DND-41 (cell line): ENCODE measurements around the gene TRPM3.

Experiments
- ATAC-seq: fragments of 200-7000 bp; cut with Tn5 transposase; 3 replicates; pipeline ENCODE4 v1.9.1; 2021; ENCODE audit warnings: low read depth; ENCODE audit not compliant: insufficient read depth
- DNase-seq: peaks from one replicate; pipeline ENCODE4 v3.0.0-alpha.2; 2020
- H2AFZ ChIP-seq: 2 replicates; pipeline ENCODE4 v1.6.0; 2012; ENCODE audit warnings: low read depth, low read length
- H3K27ac ChIP-seq: 2 replicates; pipeline ENCODE4 v1.5.1; 2012; ENCODE audit warnings: low read length, inconsistent platforms
- H3K27me3 ChIP-seq: fragments of 200-600 bp; sonication (generic); 2 replicates; pipeline ENCODE4 v1.6.0; 2012; ENCODE audit warnings: low read length, mild to moderate bottlenecking, inconsistent platforms; ENCODE audit not compliant: insufficient read depth, poor library complexity
- H3K36me3 ChIP-seq: 2 replicates; pipeline ENCODE4 v1.5.1; 2012; ENCODE audit warnings: low read length, inconsistent platforms; ENCODE audit not compliant: insufficient read depth
- H3K4me1 ChIP-seq: 2 replicates; pipeline ENCODE4 v1.5.1; 2012; ENCODE audit warnings: mild to moderate bottlenecking, low read length; ENCODE audit not compliant: insufficient read depth
- H3K4me2 ChIP-seq: 2 replicates; pipeline ENCODE4 v1.6.0; 2012; ENCODE audit warnings: mild to moderate bottlenecking, moderate library complexity, low read length, inconsistent platforms; ENCODE audit not compliant: insufficient read depth
- H3K4me3 ChIP-seq, 2 experiments: fragments of 200-600 bp in 1 of 2; shearing (Covaris generic) in 1 of 2; 2 replicates each; pipeline ENCODE4 v1.5.1; 2012 to 2016; ENCODE audit warnings: inconsistent platforms in 2 of 2, low read length in 2 of 2, mild to moderate bottlenecking in 2 of 2, low read depth in 1 of 2, moderate library complexity in 1 of 2
- H3K79me2 ChIP-seq: 2 replicates; pipeline ENCODE4 v1.6.0; 2012; ENCODE audit warnings: low read length, inconsistent platforms; ENCODE audit not compliant: insufficient read depth
- H3K9ac ChIP-seq: 2 replicates; pipeline ENCODE4 v1.6.0; 2012; ENCODE audit warnings: low read depth, mild to moderate bottlenecking, inconsistent platforms, low read length, moderate library complexity
- H3K9me3 ChIP-seq: 2 replicates; pipeline ENCODE4 v1.5.1; 2012; ENCODE audit warnings: low read length, moderate library complexity, mild to moderate bottlenecking, inconsistent platforms; ENCODE audit not compliant: insufficient read depth, severe bottlenecking
- H4K20me1 ChIP-seq: 2 replicates; pipeline ENCODE4 v1.6.0; 2012; ENCODE audit warnings: low read length; ENCODE audit not compliant: insufficient read depth
- EZH2 ChIP-seq: IDR thresholded peaks from 3 replicates; pipeline ENCODE4 v1.6.1; 2012; ENCODE audit warnings: borderline replicate concordance, low read depth, mild to moderate bottlenecking, moderate library complexity, low read length, inconsistent platforms; ENCODE audit not compliant: severe bottlenecking
- TF ChIP-seq, protein P1 (sequence below): IDR thresholded peaks from 2 replicates; pipeline ENCODE4 v1.5.1; 2012; ENCODE audit warnings: borderline replicate concordance, low read length, moderate library complexity, mild to moderate bottlenecking; ENCODE audit not compliant: poor library complexity, severe bottlenecking; ENCODE audit errors: extremely low read depth

Gene TRPM3

GRCh38 chr9:70893580-70894122, 227.8 kb downstream of the TRPM3 start:
- Histone ChIP-seq H3K4me1 (no peaks in the 10 kb centered on the region), H3K4me2 (no peak overlapping the region), H3K27ac (no peak overlapping the region), H4K20me1 (no peaks in the 10 kb centered on the region), H3K79me2 (no peaks in the 10 kb centered on the region), H3K9ac (no peak overlapping the region), H3K9me3 (no peaks in the 10 kb centered on the region), H3K27me3 (no peaks in the 10 kb centered on the region), H3K36me3 (no peaks in the 10 kb centered on the region), H2AFZ (no peak overlapping the region), H3K4me3 (no peak overlapping the region)
- ATAC-seq, result no peak
- DNase-seq, result no peak
- TF ChIP-seq EZH2, result no peak
- TF ChIP-seq, protein P1, sequence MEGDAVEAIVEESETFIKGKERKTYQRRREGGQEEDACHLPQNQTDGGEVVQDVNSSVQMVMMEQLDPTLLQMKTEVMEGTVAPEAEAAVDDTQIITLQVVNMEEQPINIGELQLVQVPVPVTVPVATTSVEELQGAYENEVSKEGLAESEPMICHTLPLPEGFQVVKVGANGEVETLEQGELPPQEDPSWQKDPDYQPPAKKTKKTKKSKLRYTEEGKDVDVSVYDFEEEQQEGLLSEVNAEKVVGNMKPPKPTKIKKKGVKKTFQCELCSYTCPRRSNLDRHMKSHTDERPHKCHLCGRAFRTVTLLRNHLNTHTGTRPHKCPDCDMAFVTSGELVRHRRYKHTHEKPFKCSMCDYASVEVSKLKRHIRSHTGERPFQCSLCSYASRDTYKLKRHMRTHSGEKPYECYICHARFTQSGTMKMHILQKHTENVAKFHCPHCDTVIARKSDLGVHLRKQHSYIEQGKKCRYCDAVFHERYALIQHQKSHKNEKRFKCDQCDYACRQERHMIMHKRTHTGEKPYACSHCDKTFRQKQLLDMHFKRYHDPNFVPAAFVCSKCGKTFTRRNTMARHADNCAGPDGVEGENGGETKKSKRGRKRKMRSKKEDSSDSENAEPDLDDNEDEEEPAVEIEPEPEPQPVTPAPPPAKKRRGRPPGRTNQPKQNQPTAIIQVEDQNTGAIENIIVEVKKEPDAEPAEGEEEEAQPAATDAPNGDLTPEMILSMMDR, result no peak

DNA sequence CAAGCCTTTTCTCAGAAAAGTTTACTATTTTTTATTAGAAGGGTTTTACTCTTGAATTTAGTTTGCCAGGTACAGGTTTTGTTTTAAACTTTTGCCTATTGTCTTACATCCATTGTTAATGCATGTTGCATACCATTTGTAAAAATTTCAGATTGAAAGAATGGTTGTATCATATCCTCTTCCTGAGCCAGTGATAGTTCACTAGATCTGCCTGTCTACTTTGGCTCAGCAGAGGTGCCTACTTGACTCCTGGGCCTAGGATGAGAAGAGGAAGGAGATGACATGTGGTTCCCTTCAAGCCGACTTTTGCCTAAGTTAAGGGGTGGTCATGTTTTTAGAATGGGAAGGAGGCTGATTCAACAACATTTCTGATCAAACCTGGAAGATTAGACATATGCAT, 232.9 kb downstream of the TRPM3 start:
- Histone ChIP-seq H3K9me3 (no peaks in the 10 kb centered on the region), H3K79me2 (no peaks in the 10 kb centered on the region), H3K9ac (no peak overlapping the region), H3K27me3 (no peaks in the 10 kb centered on the region), H3K4me1 (no peaks in the 10 kb centered on the region), H4K20me1 (no peaks in the 10 kb centered on the region), H3K4me2 (no peak overlapping the region), H3K4me3 (no peak overlapping the region), H3K27ac (no peak overlapping the region), H3K36me3 (no peaks in the 10 kb centered on the region), H2AFZ (no peak overlapping the region)
- ATAC-seq (no peak), DNase-seq (no peak)
- TF ChIP-seq, protein P1, result no peak
- TF ChIP-seq EZH2, result no peak

DNA sequence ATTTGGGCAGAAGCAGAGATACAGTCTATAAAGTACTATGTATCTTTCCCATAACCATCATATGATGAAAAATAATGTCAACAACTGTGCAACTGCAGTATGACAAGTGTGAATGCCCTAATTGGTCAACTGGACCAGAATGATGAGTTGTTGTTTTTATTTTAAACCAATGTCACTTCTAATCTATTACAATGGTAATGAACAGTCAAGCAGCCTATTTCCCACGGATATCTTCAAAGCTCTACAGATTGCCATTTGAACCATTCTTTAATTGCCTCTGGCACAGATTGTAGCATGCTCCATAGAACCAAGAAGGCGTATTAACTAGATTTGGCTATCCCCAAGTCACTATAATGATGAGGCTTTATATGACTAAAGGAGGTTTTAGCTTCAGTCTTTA, 233.6 kb downstream of the TRPM3 start:
- no peak for DNase-seq
- ATAC-seq, result no peak
- no peak for TF ChIP-seq EZH2
- TF ChIP-seq, protein P1, result no peak

More for the DNA sequence above, 233.6 kb downstream of the TRPM3 start:
- no peaks in the 10 kb centered on the region for H4K20me1 ChIP-seq
- no peaks in the 10 kb centered on the region for H3K36me3 ChIP-seq
- no peak overlapping the region for H3K9ac ChIP-seq
- H2AFZ ChIP-seq, result no peak overlapping the region
- H3K9me3 ChIP-seq, result no peaks in the 10 kb centered on the region
- H3K4me1 ChIP-seq, result no peaks in the 10 kb centered on the region
- H3K27ac ChIP-seq, result no peak overlapping the region
- no peaks in the 10 kb centered on the region for H3K79me2 ChIP-seq
- no peak overlapping the region for H3K4me2 ChIP-seq
- H3K27me3 ChIP-seq, result no peaks in the 10 kb centered on the region
- H3K4me3 ChIP-seq, result no peak overlapping the region
